GM19239 (cell line): ENCODE data around the gene RUFY1.
"Not testable (repeated sequence)": the region's sequence is repeated elsewhere in the genome, so short reads cannot be mapped to it uniquely, and the experiment has no call there.

Experiments
- DNase-seq: peaks from one replicate; pipeline ENCODE4 v3.0.0; 2011; ENCODE audit warnings: low spot score; ENCODE audit not compliant: insufficient read length
- FAIRE-seq: peaks from 2 replicates; lab custom pipeline; 2011; peaks lifted over from hg19 to GRCh38; lab: Jason Lieb, UNC

Gene RUFY1

DNA sequence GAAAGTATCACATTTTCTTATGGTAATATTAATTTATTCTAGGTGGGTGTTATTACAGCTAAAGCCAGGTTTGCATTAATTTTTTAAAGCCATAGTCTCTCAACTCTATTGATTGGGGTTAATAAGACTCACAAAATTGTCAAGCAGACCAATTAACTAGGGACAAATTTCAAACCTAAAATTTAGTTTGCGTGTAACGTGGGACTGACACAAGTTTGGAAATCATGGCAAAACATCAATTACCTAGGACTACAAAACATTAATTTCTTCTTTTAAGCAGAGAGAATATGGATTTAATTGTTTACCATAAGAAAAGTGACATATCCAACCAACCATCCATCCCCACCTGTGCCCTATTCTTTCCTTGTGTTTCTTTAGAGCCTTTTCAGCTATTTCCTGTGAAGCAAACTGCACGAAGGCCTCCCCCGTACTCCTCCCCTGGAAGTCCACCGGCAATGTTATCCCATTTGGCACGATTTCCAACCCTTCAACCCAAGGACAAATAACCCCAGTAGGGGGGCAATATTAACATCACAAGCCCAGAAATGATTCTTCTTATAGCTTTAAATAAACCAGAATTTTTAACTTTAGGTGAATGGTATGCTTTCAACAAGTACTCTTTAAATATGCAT is 68.7 kb downstream of the RUFY1 start:
- DNase-seq = no peak
- FAIRE-seq = no peak

DNA sequence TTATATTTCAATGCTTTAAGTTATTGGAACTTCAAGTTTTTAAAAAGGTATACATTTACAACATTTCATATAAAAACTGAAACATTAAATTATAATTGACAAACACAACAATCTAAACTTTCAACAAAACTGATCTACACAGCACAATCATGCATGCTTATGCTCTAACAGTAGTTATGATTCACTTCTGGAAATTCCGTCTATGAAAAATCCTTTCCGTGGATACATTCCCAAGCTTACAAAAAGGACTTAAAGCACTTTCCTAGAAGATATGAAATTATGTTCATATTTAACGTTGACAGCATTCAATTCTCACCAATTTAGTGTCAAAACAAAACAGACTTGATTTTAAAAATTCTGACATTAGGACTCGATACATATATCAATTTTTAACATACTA is 69.4 kb downstream of the RUFY1 start:
- DNase-seq = no peak
- FAIRE-seq = no peak

DNA sequence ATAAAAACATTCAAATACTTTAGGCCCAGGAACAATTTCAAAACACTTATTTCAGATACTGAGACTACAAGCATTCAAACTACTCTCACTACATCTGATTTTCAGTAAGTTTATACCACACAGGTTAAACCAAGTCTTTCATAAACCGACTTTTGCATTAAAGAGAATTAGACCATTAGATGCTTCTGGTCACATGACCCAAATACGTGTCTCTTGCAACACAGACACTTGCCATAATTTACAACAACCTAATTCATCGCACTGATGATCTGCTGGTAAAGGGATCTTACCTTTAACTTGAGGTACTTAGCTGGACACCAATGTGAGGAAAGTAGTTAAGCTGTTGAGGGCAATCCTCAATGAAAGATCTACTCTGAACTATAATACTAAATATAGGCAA is 69.9 kb downstream of the RUFY1 start:
- DNase-seq (no peak), FAIRE-seq (no peak)

DNA sequence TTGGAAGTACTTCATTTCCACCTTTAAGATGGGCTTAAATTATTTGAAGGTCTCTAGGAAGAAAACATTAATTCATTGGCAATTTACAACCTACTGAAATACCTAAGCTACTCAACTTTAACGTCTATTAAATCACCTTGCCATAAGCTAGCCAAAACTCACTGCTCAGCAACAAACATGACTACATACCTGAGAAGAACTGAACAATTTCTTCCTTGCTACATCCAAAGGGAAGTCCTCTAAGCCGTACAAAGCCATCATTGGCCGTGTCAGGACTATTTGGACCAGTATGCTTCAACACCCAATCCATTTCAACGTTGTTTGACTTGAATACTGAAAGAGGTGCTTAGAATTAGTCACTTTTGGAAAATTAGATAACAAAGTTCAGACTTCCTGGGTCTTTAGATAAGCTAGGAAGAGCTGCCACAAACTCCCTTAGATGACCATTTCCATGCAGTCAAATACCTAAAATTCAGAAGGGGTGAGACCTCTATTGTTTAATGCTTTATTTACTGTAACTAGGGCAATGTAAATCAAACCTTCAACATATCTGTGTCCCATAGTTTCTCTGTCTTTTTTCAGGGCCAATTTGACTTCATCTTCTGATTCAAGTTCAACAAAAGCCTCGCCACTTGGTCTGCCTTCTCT is 70.5 kb downstream of the RUFY1 start:
- no peak for DNase-seq
- FAIRE-seq = no peak

DNA sequence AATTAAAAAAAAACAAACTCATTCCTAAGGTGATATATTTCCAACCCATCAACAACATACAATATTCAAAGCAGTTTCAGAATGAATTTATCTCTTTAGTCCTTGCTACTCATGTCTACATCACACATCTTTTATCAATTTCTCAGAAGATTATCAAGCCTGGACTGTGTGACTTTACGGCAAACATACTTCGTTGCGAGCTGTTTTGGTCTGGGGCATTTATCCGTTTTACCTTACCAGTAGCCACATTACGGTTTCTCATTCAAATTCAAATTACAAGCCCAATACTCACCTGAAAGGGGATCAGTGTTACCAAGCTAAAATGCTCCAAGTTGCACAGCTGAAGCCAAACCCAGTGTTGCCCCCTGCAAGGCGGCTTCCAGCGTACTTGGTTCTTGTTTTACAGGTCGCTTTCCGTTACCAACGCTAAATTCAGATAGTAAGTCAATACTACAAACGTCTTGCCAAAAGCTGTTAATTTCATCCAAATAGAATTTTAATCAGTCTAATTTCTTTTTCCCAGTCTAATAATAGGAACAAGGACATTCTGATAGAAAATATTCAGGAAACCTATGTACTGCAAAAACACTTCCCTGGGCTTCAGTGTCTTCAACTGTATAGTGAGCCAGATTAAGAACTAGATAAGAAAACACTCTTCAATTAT is 71.3 kb downstream of the RUFY1 start:
- no peak for DNase-seq
- no peak for FAIRE-seq

DNA sequence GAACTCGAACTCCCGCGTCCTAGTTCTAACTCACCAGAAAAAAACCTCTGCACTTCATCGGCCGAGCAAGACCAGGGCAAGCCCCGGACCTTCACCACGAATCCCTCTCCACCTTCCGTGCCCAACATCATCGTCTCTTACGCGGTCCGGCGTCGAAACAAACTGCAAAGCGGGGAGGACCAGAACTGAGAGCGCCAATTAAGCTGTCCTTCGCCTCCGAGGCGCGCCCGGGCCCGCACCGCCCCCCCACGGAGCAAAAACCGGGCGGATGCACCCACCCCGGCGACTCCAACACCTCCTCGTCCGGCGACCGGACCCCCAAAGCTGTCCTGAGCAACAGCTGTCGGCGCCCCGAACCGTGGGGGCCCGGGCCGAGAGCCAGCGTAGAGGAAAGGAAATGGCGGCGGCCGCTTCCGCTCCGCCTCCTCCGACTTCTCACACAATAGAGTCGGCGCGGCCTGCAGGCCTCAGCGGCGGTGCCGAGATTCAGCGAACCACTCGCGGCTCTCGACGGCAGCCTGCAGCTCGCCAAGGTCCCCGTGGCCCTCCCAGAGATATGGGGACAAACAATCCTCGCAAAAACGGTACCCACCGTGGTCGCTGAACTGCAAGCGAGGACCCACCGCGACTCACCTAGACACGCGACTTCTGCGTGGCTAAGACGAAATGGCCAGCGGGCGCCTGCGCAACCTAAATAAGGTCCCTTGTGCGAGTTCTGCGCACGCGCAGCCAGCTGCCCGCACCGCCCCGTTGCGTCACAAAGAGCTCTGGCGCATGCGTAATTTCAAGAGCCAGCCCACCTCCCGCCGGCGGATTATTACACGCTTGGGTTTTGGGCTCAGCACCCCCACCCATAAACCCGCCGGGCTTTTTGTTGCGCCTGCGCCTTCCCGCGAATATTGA is 72.9 kb downstream of the RUFY1 start, which contains the start of gene HNRNPH1:
Gene HNRNPH1, minus strand, starts transcription at position 669 of the 903 bp plus-strand sequence. Its CDS starts 538 bp downstream, at position 131.
- DNase-seq (peak; percentile 94), FAIRE-seq (peak; percentile 93)

DNA sequence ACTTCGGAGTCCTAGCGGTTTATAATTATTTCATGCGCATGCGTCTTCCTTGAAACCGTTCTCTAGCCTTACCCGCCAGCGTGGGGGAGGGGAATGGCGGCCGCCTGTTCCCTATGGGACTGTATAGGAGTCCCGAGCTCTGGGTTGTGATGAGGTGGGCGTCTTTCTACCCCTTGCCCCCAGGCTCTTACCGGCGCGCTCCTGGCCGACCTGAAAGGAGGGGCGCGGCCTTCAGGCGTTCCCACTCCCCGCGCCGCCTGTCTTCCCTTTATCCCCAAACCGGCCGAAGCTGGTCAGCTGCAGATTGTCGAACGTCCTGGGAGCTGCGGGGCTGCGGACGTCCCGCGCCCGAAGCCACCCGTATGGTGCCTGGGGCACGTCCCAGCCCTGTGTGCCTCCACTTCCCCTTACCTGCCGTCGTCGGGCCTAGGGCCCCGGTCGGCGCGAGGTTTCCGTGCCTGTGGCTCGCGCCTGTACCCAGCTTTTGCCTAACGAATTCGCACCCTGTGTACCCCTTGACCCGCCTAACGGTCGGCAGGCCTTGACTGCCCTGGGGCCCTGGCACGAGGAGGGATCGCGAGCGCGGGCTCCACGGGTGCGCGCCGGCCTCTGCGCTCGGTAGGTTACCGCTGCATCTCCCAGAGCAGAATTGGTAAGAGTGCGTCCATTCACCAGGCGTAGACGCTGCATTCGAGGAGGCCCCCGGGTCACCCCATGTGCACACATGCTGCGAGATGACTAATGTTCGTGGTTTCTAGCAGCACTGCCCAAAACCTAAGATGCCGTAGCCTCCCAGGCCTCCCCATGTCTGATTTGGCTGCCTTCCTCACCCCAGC is 73.8 kb downstream of the RUFY1 start:
- no peak for DNase-seq
- FAIRE-seq = no peak

DNA sequence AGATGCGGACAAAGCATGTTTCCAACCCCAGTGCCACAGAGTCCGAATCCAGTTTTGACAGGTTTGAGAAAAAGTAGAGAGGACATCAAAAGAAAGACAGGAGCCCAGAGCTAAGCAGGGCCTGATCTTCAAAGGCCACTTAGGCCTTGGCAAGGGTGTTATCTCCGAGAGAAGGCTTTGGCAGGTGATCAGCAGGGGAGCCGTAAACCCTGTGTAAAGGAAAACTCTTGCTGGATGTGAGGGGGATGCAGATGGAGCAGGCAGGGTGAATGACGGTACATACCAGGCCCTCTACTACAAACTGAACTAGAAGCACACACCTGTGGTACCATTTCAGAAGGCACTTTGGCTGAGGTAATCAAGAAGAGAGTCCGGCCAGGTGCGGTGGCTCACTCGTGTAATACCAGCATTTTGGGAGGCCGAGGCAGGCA is 74.5 kb downstream of the RUFY1 start:
- FAIRE-seq = no peak

DNA sequence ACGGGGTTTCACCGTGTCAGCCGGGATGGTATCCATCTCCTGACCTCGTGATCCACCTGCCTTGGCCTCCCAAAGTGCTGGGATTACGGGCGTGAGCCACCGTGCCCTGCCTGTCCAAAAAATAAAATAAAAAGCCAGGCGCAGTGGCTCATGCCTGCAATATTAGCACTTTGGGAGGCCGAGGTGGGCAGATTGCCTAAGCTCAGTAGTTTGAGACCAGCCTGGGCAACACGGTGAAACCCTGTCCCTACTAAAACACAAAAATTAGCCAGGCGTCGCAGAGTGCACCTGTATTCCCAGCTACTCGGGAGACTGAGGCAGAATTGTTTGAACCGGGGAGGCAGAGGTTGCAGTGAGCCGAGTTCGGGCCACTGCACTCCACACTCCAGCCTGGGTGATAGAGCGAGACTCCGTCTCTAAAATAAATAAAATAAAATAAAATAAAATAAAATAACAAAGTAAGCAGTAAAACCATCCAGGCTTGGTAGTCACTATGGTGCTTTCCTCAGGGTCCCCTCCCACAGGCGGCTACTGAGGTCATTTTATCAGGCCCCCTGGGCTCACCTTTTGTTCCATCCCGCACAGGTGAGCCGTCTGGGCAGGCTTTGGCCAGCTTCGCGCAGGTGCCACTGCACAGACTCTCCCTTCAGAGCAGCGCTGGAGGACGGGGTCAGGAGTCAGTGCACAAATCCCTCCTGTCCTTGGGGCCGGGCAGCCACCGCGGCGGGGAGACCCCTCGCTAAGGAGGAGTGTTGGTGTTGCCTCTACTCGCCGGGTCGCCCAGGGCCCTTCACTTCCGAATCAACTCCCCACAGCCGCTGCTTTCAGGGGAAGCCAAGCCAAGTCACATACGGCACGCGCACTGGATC is 83.4 kb downstream of the RUFY1 start:
- not testable (repeated sequence) for FAIRE-seq

More for the DNA sequence above, 74.5 kb downstream of the RUFY1 start:
- no peak for DNase-seq

DNA sequence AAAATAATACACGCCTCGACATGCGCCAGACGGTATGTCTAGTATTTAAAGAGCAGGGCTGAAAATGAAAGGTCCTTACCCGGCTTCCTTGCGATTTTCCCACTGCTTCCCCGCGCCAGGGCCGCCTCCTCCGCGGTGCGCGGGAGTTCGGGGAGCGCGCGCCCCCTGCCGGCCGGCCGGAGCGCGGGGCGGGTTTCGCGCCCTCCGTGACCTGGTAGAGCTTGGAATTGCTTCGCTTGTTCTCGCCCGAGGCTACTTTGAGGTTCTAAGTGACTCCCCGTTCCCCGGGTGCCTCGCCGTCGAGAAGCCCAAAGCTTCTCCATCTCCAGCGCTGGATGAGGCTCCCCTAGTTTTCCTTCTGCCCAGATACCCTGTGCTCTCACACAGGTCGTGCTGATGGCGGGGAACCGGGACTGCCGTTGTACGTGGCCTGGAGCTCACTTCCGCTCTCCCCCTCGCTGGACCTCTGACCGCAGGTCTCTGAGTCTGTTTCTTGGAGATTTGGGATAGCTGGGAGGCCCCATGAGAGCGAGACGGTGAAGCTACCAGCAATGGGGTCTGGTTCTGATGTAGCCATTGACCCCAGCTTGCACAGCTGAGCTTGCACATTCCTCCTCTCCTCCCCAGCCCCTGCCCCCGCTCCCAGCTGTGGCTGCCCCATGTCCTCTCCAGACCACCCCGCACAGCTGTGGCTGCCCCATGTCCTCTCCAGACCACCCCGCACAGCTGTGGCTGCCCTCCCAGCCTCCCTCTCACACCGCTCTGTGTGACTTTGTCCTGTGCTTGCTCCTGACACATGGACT is 84.2 kb downstream of the RUFY1 start:
- FAIRE-seq = peak; percentile 88
- not testable (repeated sequence) for DNase-seq

More for the DNA sequence above, 83.4 kb downstream of the RUFY1 start:
- DNase-seq = not testable (repeated sequence)

DNA sequence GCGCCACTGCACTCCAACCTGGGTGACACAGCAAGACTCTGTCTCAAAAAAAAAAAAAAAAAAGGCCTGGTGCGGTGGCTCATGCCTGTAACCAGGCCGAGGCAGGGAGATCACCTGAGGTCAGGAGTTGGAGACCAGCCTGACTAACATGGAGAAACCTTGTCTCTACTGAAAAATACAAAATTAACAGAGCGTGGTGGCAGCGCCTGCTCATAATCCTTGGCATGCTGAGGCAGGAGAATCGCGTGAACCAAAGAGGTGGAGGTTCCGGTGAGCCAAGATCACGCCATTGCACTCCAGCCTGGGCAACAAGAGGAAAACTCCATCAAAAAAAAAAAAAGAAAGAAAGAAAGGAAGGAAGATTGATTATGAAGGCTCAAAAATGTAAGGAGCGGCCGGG is 88.9 kb downstream of the RUFY1 start:
- DNase-seq, FAIRE-seq: not testable (repeated sequence)

DNA sequence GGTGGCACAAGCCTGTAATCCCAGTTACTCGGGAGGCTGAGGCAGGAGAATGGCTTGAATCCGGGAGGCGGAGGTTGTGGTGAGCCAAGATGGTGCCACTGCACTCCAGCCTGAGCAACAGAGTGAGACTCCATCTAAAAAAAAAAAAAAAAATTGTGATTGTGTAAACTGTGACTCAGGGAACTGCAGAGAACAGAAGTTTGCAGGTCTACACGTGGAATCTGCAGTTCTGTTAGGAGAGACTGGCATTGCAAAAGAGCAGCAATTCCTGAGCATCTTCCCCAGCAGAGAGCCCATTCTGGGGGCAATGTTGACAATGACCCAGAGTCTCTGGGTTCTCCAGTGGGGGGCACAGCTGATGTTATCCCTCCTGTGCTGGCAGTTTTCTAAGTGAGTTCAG is 91.4 kb downstream of the RUFY1 start:
- DNase-seq, FAIRE-seq: not testable (repeated sequence)

DNA sequence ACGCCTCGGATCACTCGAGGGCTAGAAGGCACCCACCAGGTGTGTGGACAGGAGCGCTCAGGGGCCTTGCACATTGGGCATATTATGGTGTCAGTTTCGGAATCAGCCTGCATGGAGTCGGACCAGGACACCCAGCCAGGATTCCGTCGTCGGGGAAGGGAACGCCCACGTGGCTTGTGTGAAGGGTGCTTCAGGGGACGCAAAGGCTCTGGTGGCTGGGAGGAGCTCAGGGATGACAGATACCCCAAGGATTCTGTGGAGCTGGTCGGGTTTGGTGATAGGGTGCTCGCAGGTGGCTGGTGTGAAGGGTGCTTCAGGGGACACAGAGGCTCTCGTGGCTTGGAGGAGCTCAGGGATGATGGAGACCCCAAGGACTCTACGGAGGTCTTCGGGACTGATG is 92.3 kb downstream of the RUFY1 start:
- DNase-seq, FAIRE-seq: not testable (repeated sequence)

DNA sequence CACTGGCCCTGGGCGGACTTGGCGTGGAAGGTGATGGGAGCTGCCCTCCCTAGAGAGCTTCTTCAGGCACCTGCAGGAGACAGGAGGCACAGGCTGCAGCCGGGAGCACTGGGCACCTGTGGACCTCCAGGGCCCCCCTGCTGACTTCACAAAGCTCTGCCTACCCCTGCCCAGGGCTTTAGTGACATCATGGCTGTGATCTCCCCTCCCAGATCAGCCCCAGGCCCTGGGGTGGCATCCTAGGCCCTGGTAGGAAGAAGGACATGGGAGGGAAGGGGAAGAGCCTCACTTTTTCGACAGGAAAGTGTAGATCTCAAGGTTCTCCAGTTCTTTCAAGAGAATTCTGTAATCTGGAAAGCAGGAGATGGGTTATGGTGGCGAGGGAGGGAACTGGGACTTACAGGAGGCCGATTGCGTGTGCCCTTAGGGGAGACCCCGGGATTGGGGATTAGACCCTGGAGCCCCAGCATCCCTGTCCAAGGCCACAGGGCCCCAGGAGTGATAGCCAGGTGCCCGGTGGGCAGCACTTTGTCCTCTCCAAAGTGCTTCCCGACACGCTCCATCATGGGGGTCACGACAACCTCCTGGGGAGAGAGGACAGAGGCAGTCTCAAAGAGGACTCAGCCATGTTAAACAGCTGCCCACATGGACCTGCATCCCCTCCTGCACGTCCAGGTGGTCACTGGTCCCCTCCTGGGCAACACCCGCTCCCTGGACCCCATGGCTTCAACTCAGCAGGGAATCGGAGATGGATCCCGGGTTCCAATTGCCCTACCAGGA is 93.0 kb downstream of the RUFY1 start:
- not testable (repeated sequence) for DNase-seq, FAIRE-seq

DNA sequence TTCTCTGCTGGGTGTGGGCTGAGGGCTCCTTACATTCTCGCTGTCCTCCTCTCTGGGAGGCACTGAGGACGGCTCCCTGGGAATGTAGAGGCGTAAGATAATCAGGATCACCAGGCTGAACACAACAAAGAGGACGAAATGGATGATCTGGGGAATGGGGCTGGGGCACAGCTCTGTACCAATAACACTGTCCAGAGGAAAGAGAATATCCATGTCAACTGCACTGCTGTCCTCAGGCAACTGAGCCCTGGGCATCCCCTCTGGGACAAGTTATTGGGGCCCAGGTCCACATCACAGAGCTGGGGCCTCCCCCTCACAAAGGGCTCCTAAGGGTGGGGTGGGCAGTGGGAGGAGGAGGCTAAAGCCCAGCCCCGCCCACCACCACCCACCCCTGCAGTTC is 94.4 kb downstream of the RUFY1 start:
- DNase-seq, FAIRE-seq: not testable (repeated sequence)

DNA sequence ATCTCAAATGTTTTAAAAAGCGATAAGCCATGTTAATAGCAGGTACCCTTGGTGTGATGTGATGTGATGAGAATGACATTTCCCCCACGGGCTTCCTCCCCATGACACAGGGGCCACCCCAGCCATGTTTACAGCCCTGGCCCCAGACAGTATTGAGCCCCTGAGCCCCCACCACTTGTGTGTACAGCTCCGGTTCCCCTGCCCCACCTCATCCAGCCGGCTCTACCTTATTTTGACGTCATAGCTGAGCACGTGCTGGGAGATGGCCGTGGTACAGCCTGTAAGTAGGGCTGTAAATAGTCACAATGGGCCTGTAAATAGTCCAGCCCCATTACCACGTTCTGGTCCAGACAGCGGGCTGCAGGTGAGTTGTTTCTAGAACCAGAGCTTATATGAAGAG is 98.1 kb downstream of the RUFY1 start:
- FAIRE-seq (no peak), DNase-seq (no peak)
